SK-N-SH (cell line): ENCODE results near the gene PPP1CA. TPM values are rescaled to one million over a fixed set of nuclear protein-coding genes. Genes with fewer than 3 reads are reported as not detected.

Experiments used
- CTCF ChIA-PET: fragments of 300-600, 350-600 bp; formaldehyde crosslinking; extraction: SDS; loops from one replicate; lab custom pipeline; 2021; lab: Yijun Ruan, JAX
- POLR2A ChIA-PET: fragments of 350-600 bp; sonication (Branson Sonifier 250); formaldehyde crosslinking; extraction: SDS; loops from one replicate; lab custom pipeline; 2020; ENCODE audit warnings: antibody characterized with exemption, inconsistent platforms; lab: Yijun Ruan, JAX
- DNase-seq: peaks from one replicate; pipeline ENCODE4 v3.0.0; 2012
- H2AFZ ChIP-seq: fragments of 200-600 bp; sonication (generic); 2 replicates; pipeline ENCODE4 v1.8.1; 2016; ENCODE audit warnings: antibody characterized with exemption, mild to moderate bottlenecking, low read depth
- H3F3A ChIP-seq: fragments of 200-600 bp; sonication (generic); replicated peaks from 2 replicates; pipeline ENCODE3; 2016; ENCODE audit warnings: antibody characterized with exemption, mild to moderate bottlenecking; ENCODE audit not compliant: insufficient read depth
- H3K27ac ChIP-seq, 2 experiments: fragments of 200-500 bp in 1 of 2; fragments of 200-600 bp in 1 of 2; sonication (Bioruptor generic) in 1 of 2; sonication (generic), shearing (Covaris generic) in 1 of 2; 2 replicates each; pipeline versions ENCODE4 v1.5.1 to v1.6.1; 2014 to 2016; ENCODE audit warnings: low read depth in 2 of 2, inconsistent platforms in 1 of 2, low read length in 1 of 2, mild to moderate bottlenecking in 1 of 2, mixed read lengths in 1 of 2
- H3K27me3 ChIP-seq: fragments of 200-600 bp; sonication (generic), shearing (Covaris generic); 2 replicates; pipeline ENCODE4 v1.6.1; 2016; ENCODE audit warnings: mixed run types; ENCODE audit not compliant: insufficient read depth
- H3K36me3 ChIP-seq, 2 experiments: fragments of 200-500 bp in 1 of 2; fragments of 200-600 bp in 1 of 2; sonication (Bioruptor generic) in 1 of 2; sonication (generic) in 1 of 2; replicated peaks in 1 of 2; 2 replicates each; pipeline versions ENCODE3 to v1.5.1; 2014 to 2016; ENCODE audit warnings: low read length in 1 of 2, mild to moderate bottlenecking in 1 of 2; ENCODE audit not compliant: insufficient read depth in 2 of 2, control insufficient read depth in 1 of 2
- H3K4me1 ChIP-seq, 2 experiments: fragments of 200-500 bp in 1 of 2; fragments of 200-600 bp in 1 of 2; sonication (Bioruptor generic) in 1 of 2; sonication (generic), shearing (Covaris generic) in 1 of 2; 2 replicates each; pipeline versions ENCODE4 v1.5.1 to v1.6.1; 2014 to 2016; ENCODE audit warnings: low read depth in 1 of 2, low read length in 1 of 2, mixed run types in 1 of 2; ENCODE audit not compliant: insufficient read depth in 2 of 2, control insufficient read depth in 1 of 2
- H3K4me2 ChIP-seq: fragments of 200-600 bp; sonication (generic), shearing (Covaris generic); 2 replicates; pipeline ENCODE4 v1.6.1; 2017; ENCODE audit warnings: mixed run types
- H3K4me3 ChIP-seq, 2 experiments: fragments of 200-500 bp in 1 of 2; fragments of 200-600 bp in 1 of 2; sonication (Bioruptor generic) in 1 of 2; sonication (generic), shearing (Covaris generic) in 1 of 2; 2 replicates each; pipeline versions ENCODE4 v1.5.1 to v1.8.1; 2014 to 2016; ENCODE audit warnings: low read depth in 2 of 2, inconsistent platforms in 1 of 2, low read length in 1 of 2, mild to moderate bottlenecking in 1 of 2, mixed read lengths in 1 of 2, moderate library complexity in 1 of 2
- H3K79me2 ChIP-seq: fragments of 200-600 bp; sonication (generic); 2 replicates; pipeline ENCODE4 v1.8.1; 2017; ENCODE audit warnings: mild to moderate bottlenecking; ENCODE audit not compliant: insufficient read depth
- H3K9ac ChIP-seq: fragments of 200-600 bp; sonication (generic); 2 replicates; pipeline ENCODE4 v1.6.1; 2017; ENCODE audit warnings: mixed run types
- H3K9me2 ChIP-seq: fragments of 200-600 bp; sonication (generic); 2 replicates; pipeline ENCODE4 v1.6.1; 2017; ENCODE audit warnings: mixed run types
- H3K9me3 ChIP-seq: fragments of 200-600 bp; sonication (generic); 2 replicates; pipeline ENCODE4 v1.6.1; 2017; ENCODE audit warnings: mixed run types, mild to moderate bottlenecking, moderate library complexity
- H4K20me1 ChIP-seq: fragments of 200-600 bp; sonication (generic); 2 replicates; pipeline ENCODE4 v1.6.1; 2017; ENCODE audit warnings: mild to moderate bottlenecking, mixed run types; ENCODE audit not compliant: insufficient read depth
- CTCF ChIP-seq: fragments of 200-600 bp; sonication (generic); IDR thresholded peaks from 2 replicates; pipeline ENCODE4 v1.6.1; 2017; ENCODE audit warnings: antibody characterized with exemption, mild to moderate bottlenecking, moderate library complexity
- EZH2phosphoT487 ChIP-seq: fragments of 200-600 bp; sonication (generic); IDR thresholded peaks from 2 replicates; pipeline ENCODE4 v1.6.1; 2017; ENCODE audit warnings: low read depth, mixed run types, mild to moderate bottlenecking, antibody characterized with exemption, moderate library complexity, borderline replicate concordance
- GATA2 ChIP-seq: sonication (generic); formaldehyde crosslinking; IDR thresholded peaks from 2 replicates; pipeline ENCODE4 v1.5.0; 2020; ENCODE audit warnings: mild to moderate bottlenecking, missing genetic modification reagents
- IRF3 ChIP-seq: fragments of 150-350 bp; IDR thresholded peaks from 2 replicates; pipeline ENCODE4 v1.6.1; 2016; ENCODE audit warnings: mild to moderate bottlenecking, low read depth, low read length
- JUND ChIP-seq: IDR thresholded peaks from 2 replicates; pipeline ENCODE4 v1.4.0; 2012
- MAX ChIP-seq: IDR thresholded peaks from 2 replicates; pipeline ENCODE4 v1.4.0; 2012; ENCODE audit warnings: low read depth
- MEF2A ChIP-seq: IDR thresholded peaks from 2 replicates; pipeline ENCODE4 v1.4.0; 2012; ENCODE audit warnings: low read depth, borderline replicate concordance
- MXI1 ChIP-seq: IDR thresholded peaks from 2 replicates; pipeline ENCODE4 v1.6.1; 2012; ENCODE audit warnings: mild to moderate bottlenecking, low read depth, low read length, improper control_type of control experiment
- NFIC ChIP-seq: IDR thresholded peaks from 2 replicates; pipeline ENCODE4 v1.4.0; 2012; ENCODE audit warnings: borderline replicate concordance
- NRF1 ChIP-seq: IDR thresholded peaks from 2 replicates; pipeline ENCODE4 v1.6.1; 2012; ENCODE audit warnings: low read depth, mild to moderate bottlenecking, low read length
- POLR2AphosphoS5 ChIP-seq: IDR thresholded peaks from 2 replicates; pipeline ENCODE4 v1.6.1; 2012; ENCODE audit warnings: low read depth, low read length
- RAD21 ChIP-seq: IDR thresholded peaks from 2 replicates; pipeline ENCODE4 v1.6.1; 2012; ENCODE audit warnings: mild to moderate bottlenecking, low read length
- RCOR1 ChIP-seq: fragments of 150-350 bp; IDR thresholded peaks from 2 replicates; pipeline ENCODE4 v1.6.1; 2017; ENCODE audit warnings: antibody characterized with exemption, low read length
- RFX5 ChIP-seq: IDR thresholded peaks from 2 replicates; pipeline ENCODE4 v1.6.1; 2012; ENCODE audit warnings: mild to moderate bottlenecking, improper control_type of control experiment, low read length
- RXRA ChIP-seq: IDR thresholded peaks from 2 replicates; pipeline ENCODE4 v1.4.0; 2012; ENCODE audit warnings: low read depth, mild to moderate bottlenecking, borderline replicate concordance
- SIN3A ChIP-seq: IDR thresholded peaks from 2 replicates; pipeline ENCODE4 v1.6.1; 2012; ENCODE audit warnings: low read depth, mild to moderate bottlenecking, low read length, moderate library complexity, borderline replicate concordance
- SMC3 ChIP-seq: IDR thresholded peaks from 2 replicates; pipeline ENCODE4 v1.6.1; 2012; ENCODE audit warnings: low read depth, low read length, improper control_type of control experiment
- TCF12 ChIP-seq: IDR thresholded peaks from 2 replicates; pipeline ENCODE4 v1.4.0; 2012
- TEAD4 ChIP-seq: IDR thresholded peaks from 2 replicates; pipeline ENCODE4 v1.4.0; 2012; ENCODE audit warnings: mild to moderate bottlenecking, borderline replicate concordance; ENCODE audit not compliant: insufficient read depth
- WGBS: methylation state at CpG from one replicate; pipeline ENCODE4 v1.1.6; 2017; ENCODE audit warnings: low lambda C conversion rate; 5-methylcytosine and 5-hydroxymethylcytosine counted together
- polyA plus RNA-seq, 3 experiments: library from polyadenylated mRNA; depleted of rRNA; stranded (reverse); fragments of >200 nt; gene quantifications; 2 replicates each; pipeline ENCODE4 v1.2.3, GENCODE V29; 2012

The PPP1CA gene
- polyA plus RNA-seq, 1 of the 3 experiments (the other 2 are of a cell fraction) = 261 TPM

GRCh38 chr11:67437809-67438157 is 36.1 kb upstream of the PPP1CA start:
- DNase-seq = no peak
- Histone ChIP-seq H2AFZ (no peak overlapping the region), H4K20me1 (no peaks in the 10 kb centered on the region), H3K4me3 (no peak overlapping the region), H3K79me2 (peaks cover 7% of the 10 kb centered on the region; the same call in 1 of the 2 replicates), H3K36me3 (peaks cover 1 to 49% of the 10 kb centered on the region in 2 experiments), H3K27ac (no peak overlapping the region), H3K9ac (no peak overlapping the region), H3K4me1 (peaks cover 4 to 11% of the 10 kb centered on the region in 2 experiments; a peak in 2 of 4 replicates), H3K27me3 (no peaks in the 10 kb centered on the region), H3F3A (no peaks in the 10 kb centered on the region), H3K4me2 (no peak overlapping the region), H3K9me2 (no peaks in the 10 kb centered on the region), H3K9me3 (no peaks in the 10 kb centered on the region)
- no peak for TF ChIP-seq JUND
- TF ChIP-seq RXRA = no peak
- TF ChIP-seq MXI1 = no peak
- no peak for TF ChIP-seq MEF2A
- TF ChIP-seq RFX5 = no peak
- no peak for TF ChIP-seq NFIC
- no peak for TF ChIP-seq SMC3
- no peak for TF ChIP-seq SIN3A
- no peak for TF ChIP-seq GATA2 (CRISPR knock-in tag)
- TF ChIP-seq EZH2phosphoT487 = no peak
- TF ChIP-seq IRF3 = no peak
- TF ChIP-seq POLR2AphosphoS5 = no peak
- no peak for TF ChIP-seq CTCF
- TF ChIP-seq TCF12 = no peak
- no peak for TF ChIP-seq RCOR1
- no peak for TF ChIP-seq MAX
- no peak for TF ChIP-seq NRF1
- no peak for TF ChIP-seq RAD21
- no peak for TF ChIP-seq TEAD4
- WGBS = 89% methylated on average over 3 of the region's 3 CpGs
- ChIA-PET POLR2A (interaction anchor here (0.8 to 1.0 kb wide), 2 partner anchors 9 kb away, joined by 3 to 4 read pairs; partner anchors contain the start of gene RPS6KB2), CTCF (no interaction called here)
